Activated gamma-delta T cell treated with anti-CD3 and anti-CD28 coated beads, Interleukin-2, amount 50 U/mL, for 16 hours (primary cell): ENCODE measurements around the gene PALB2.
"Not testable (repeated sequence)": the region's sequence is repeated elsewhere in the genome, so short reads cannot be mapped to it uniquely, and the experiment has no call there.

Experiments
- DNase-seq: peaks from one replicate; pipeline ENCODE4 v3.0.0-alpha.2; 2020; ENCODE audit warnings: low read depth

Gene PALB2

DNA sequence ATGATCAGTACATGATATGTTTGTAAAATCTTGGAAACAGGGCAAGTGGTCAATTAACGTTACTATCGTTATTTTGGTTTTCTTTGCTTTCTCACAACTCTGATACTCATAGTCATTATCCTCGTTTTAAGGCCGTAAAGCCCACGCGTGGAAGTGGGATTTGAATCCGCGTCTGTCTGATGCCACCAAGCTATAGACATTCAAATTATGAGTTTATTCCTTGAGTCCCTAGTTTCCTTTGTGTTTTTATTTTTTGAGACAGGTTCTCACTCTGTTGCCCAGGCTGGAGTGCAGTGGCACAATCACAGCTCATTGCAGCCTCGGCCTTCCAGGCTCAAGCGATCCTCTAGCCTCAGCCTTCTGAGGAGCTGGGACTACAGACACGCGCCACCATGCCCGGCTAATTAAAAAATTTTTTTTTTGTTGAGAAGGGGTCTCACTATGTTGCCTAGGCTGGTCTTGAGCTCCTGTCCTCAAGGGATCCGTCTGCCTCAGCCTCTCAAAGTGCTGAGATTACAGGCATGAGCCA lies 1.2 kb upstream of the PALB2 start:
- DNase-seq, result no peak

DNA sequence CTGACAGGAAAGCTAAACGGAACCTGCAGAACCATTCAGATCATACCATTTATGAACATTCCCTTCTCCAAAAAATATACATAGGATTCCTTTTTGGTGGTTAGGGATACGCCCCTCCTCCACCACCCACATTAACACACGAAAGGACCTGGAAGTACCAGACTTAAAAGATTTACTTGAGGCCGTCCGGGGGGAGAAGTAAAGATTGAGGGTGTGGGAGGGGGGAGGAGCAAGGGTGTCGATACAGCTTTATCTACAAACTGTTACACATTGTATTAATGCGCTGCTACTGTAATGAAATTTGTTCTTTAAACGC lies 537 bp downstream of the PALB2 start:
- DNase-seq, result no peak

DNA sequence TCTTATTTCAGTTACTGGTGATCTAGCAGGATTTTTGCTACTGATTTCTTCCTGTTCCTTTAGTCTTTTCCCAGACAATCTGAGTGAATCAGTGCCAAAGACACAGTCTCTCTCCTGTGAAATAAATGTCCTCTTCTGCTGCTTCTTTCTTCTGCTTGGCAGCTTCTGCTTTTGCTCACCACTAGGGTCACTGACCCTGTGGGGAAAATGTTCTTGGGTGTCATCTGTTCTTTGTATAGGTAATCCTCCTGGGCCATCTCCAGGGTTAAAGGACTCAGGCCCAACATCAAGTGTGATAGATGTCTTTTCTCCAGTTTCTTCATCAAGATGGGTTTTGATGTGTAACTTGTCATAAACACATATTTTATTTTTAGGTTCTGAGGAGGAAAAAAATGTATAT lies 5.2 kb downstream of the PALB2 start:
- DNase-seq, result no peak

DNA sequence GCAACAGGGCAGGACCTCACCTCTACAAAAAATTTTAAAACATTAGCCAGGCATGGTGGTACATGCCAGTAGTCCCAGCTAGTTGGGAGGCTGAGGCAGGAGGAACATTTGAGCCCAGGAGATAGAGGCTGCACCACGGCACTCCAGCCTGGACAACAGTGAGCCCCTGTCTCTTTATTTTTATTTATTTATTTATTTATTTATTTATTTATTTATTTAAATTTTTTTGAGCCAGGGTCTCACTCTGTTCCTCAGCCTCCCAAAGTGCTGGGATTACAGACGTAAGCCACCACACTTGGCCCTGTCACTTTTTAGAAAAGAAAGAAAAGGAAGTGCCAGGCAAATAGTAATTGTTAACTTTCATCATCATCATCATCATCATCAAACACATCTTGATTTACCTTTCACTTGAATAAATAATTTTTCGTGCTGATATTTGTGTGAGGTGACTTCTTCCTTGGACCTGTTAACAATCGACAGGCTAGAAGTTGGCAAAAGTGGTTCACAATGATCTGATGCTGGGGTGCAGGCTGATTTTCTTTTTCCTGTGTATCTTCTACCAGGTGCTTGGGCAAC lies 6.6 kb downstream of the PALB2 start:
- no peak for DNase-seq

DNA sequence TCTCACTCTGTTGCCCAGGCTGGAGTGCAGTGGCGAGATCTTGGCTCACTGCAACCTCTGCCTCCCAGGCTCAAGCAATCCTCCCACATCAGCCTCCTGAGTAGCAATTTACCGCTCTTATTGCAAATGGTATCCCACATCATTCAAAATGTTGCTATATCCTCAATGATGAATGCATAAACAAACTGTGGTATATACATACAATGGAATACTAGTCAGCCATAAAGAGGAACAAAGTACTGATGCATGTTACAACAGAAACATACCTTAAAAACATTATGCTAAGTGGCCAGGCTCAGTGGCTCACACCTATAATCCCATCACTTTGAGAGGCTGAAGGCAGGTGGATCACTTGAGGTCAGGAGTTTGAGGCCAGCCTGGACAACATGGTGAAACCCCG lies 9.2 kb downstream of the PALB2 start:
- DNase-seq, result not testable (repeated sequence)

DNA sequence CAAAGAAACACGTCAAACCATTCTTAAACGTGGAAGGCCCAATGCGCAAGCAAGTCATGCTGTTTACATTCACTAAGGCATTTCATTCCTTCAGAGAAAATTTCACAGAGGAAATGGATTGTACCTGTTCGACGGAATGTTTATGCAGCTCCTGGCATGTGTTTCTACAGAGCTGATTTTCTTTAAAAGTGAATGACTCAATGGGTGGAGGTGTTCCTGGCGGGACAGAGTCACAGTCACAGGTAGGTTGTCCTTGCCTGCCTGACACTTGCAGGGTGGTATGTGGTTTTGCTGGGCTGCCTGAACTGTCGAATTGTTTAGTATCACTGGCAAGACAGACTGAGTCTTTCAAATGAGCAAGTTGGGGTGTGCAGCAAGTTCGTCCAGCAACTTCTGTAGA lies 11.6 kb downstream of the PALB2 start:
- no peak for DNase-seq

DNA sequence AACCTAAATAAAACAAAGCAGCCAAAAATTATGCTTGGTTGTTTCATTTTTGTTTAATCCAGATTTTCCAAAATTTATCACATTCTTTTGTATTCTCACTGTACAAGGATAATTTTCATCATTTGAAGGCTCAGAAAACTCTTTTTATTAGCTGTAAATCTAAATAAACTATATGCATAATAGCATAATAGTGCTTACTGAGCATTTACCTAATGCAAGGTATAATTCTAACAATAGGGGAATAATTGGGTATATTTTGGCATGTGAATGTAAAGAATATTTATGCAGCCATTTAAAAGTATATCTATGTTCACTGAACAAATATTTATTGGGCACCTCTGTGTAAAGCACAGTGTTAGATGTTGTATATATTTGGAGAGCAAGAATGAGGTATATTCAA lies 17.0 kb downstream of the PALB2 start:
- no peak for DNase-seq

DNA sequence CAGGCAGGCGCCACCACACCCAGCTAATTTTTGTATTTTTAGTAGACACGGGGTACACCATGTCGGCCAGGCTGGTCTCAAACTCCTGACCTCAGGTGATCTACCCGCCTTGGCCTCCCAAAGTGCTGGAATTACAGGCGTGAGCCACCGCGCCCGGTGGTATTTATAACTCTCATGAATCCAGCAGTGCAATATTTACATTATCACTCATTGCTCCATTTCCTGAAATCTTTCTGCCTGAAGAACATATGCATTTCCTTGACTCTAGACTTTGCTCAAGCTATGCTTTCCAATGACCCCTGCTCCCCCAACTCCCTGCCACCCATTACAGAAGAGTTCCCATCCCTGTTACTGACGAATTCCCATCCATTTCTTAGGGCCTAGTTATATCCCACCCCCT lies 25.3 kb downstream of the PALB2 start:
- no peak for DNase-seq

DNA sequence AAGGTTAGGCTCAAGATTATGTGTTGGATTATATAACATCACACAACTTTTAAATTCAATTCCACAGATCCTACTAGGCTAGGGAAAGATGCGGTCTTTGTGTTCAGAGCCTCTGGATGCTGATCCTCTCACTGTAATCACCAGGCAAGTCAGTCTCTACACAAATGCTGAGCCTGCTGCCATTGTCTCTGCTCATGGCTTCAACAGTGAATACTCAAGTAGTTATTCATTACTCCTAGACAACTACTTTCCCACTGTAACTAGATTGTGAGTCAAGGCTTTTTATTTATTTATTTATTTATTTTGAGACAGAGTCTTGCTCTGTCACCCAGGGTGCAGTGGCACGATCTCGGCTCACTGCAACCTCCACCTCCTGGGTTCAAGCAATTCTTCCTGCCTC lies 29.2 kb downstream of the PALB2 start:
- no peak for DNase-seq

DNA sequence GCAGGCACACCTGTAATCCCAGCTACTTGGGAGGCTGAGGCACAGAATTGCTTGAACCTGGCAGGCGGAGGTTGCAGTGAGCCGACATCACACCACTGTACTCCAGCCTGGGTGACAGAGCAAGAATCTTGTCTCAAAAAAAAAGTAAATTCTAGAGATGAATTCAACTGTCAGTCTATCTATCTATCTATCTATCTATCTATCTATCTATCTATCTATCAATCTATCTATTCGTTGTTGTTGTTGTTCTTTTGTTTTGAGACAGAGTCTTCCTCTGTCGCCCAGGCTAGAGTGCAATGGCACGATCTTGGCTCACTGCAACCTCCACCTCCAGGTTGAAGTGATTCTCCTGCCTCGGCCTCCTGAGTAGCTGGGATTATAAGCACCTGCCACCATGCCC lies 30.2 kb downstream of the PALB2 start:
- not testable (repeated sequence) for DNase-seq

DNA sequence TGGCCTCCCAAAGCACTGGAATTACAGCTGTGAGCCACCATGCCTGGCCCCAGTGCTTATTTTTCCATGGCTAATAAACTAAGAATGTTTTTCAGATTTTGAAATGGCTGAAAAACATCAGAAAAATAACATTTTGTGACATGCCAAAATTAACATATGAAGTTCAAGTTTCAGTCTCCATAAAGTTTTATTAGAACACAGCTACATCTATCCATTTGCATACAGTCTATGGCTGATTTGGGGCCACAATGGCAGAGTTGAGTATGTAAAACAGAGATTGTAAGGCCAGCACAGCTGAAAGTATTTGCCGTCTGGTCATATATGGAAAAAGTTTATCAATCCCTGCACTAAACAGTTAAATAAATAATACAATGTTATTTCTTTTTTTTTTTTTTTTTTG lies 31.2 kb downstream of the PALB2 start:
- no peak for DNase-seq

DNA sequence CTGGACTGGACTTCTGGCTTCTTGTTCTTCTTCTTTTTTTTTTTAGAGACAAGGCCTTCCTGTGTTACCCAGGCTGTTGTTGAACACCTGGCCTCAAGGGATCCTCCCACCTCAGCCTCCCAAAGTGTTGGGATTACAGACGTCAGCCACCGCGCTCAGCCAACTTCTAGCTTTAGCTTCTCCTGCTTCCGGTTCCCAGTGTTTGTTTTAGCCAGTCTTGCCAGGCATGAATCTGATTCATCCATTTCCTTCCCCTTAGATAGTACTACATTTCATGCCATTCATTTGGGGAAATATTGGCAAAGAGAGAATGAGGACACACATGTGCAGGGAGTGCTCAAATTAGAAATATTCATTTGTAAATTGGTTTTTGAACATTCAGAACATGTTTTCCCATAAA lies 32.9 kb downstream of the PALB2 start:
- no peak for DNase-seq

DNA sequence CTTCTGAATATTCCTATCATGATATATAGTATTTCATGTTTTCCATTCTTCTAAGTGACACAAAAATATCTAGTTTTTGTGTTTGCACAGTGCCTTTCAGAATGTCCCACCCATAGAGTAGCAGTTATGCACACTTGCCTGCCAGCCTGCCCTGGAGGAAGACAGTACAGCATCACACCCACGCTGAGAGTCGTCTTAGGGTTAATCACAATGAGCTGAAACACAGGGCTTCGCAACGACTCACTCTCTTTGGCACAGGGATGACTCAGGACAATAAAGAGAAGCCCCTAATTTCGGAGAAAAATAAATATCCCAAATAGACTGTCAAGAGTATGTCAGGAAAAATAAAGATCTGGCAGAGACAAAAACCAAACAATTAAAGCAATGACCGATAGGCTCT lies 33.4 kb downstream of the PALB2 start:
- DNase-seq, result no peak

DNA sequence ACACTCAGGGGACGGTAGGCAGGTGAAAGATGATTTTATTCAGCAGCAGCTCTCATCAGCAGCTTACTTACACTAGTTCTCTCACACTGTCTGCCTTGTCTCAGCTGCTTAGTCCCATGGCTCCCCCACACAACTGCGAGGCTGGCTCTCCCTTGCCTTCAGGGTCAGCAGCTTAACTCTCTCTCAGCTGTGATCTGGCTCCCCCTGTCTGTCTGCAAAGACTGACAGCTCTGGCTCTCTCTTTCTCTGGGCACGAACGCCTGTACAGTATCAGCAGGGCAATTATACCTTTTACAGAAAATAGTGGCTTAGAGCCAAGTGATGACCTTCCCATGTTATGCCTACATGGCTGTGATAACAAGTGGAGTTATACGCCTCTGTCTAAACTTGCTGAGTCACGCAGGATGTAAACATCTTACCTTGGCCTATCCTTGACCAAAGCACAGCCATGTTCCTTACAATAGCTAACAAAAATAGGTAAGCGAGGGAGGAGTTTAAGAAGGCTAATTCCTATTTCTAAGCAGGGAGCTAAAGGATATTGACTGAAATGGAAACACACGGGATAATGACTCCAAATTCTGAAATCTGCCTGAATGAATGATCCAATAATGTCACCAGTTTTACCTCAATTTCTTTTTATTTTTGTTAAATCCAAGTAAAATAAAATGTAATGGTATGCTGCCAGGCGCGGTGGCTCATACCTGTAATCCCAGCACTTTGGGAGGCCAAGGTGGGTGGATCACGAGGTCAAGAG lies 43.9 kb downstream of the PALB2 start:
- no peak for DNase-seq

DNA sequence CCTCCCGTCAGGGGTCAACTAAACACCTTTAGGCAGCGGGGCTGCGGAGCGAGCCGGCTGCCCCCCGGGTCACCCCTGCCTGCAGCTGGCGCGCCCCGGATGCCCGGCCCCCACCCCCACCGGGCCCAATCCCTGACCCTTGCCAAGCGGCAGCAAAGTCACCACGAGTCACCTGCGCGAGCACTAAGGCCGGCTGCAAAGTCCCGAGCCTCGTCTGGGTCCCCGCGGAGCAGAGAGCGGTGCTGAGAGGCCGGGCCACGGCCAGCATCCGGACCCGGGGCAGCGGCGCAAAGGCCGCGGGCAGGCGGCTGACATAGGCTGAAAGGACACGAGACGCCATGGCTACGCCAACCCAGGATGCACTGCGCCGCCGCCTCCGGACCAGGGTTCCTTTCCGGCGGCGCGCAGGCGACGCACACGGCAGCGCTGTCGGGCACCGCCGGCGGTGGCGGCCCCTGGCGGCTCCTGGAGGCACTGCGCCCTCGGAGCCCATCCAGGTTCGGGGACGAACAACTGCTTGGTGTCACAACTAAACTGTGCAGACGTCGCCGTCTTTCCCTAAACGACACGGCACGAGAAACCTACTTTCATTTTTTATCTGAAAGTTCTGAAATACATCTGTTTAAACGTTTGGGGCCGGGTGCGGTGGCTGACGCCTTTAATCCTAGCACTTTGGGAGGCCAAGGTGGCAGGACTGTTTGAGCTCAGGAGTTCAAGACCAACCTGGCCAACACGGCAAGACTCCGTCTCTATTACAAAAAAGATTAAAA lies 45.0 kb downstream of the PALB2 start, which contains the start of gene NDUFAB1:
Gene NDUFAB1, minus strand, starts transcription at position 366 of the 770 bp plus-strand sequence. Its CDS starts 26 bp downstream, at position 340.
- DNase-seq, result peak; percentile 87

DNA sequence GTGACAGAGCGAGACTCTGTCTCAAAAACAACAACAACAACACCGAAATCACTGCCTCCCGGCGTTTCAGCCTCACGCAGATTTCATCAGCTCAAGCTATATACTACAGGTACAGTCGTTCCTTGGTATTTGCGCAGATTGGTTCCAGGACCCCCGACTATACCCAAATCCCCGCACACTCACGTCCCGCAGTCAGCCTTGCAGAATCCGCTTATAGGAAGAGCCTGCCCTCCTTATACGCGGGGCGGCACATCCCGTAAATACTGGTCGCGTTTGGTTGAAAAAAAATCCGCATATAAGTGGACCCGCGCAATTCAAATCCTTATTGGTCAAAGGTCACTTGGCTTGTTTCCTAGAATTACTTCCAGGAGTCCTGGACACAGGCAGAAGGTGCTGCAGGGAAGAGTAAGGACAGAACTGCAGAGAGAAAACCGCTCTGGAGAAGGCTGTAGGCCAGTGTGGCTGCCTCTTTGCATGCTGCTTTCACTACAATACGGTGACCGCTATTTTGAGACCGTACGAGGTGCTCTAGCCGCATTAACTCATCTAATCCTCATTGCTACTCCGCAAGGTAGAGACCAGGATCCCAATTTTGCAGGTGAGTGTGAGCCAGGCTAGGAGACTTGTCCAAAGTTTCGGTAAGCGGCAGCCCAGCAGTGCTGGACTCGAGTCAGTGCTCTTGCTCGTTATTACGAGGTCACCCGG lies 45.7 kb downstream of the PALB2 start:
- DNase-seq, result no peak

DNA sequence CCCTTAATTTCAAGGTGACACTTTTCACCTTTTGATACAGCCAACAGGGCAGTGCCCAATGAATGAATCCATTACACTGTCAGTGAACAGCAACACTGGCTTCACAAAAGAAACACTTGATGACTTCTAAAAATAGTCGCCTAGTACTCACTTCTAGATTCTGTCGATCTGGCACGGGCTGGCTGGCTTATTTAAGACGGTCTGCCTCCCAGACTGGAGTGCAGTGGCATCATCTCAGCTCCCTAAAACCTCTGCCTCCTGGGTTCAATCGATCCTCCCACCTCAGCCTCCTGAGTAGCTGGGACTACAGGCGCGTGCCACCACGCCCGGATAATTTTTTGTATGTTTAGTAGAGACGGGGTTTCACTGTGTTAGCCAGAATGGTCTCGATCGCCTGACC lies 46.9 kb downstream of the PALB2 start:
- no peak for DNase-seq

DNA sequence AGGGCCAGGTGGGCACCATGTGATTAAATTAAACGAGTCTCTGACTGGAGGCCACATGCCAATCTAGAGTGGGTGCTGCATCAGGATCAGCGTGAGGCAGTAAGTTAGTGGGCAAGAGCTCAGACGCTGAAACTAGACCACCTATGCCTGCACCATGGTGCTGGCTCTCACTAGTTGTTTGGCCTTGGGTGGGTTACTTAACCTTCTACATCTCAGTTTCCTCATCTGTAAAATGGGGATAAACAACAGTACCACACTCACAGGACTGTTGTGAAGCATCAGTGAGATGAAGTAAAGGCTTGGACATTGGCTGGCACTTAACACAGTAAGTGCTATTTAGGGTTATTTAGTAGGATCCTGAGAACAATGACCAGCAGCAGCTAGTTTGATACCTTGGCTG lies 50.9 kb downstream of the PALB2 start:
- no peak for DNase-seq

DNA sequence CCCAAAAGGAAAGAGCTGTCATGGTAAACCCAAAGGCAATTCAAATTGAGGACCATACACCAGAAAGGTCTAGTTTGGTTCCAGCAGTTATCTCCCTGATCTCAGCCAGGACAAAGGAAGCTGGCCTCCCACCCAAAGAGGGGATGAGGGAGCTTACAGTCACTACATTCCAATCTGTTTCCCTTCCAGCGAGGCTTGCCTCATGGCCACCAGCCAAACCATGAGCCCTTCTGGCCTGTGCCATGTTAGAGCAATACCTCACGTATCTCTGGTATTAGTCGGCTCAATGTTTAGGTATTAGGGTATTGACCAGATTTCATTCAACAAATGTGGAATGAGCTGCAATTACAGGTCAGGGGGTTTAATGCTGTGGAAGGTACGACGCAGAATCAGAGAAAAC lies 53.4 kb downstream of the PALB2 start:
- DNase-seq, result no peak

DNA sequence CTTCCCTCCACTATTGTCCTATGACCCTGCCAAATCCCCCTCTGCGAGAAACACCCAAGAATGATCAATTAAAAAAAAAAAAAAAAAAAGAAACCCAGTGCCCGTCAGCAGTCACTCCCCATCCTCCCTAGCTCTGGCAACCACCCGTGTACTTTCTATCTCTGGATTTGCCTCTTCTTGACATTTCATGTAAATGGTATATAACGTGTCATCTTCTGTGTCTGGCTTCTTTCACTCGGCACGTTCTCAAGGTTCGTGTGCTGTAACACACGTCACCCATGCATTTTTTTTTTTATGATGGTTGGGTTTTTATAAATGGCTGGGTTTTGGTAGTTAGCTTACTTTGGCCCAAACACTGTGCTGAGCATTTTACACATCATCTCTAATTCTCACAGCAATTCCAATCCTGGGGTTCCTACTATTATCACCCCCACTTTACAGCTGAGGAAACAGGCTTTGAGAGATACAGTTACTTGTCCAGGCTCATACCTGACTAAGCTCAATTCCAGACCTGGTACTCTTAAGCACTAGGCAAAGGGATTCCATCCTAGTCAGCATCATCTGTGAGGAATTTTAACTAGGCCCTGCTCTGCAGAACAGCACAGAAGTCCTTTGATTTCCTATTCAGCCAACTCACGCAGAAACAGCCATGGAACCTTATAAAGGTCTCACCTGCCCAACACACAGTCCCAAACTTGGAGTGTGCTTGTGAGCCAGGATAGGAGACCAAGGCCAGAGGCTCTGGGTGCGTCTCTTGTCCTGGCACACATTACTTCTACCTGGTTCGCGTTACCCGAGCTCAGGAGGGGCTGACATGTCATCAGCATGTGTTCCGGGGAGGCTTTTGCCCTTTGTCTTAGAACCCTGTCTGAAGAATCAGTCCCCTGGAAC lies 56.7 kb downstream of the PALB2 start:
- no peak for DNase-seq

DNA sequence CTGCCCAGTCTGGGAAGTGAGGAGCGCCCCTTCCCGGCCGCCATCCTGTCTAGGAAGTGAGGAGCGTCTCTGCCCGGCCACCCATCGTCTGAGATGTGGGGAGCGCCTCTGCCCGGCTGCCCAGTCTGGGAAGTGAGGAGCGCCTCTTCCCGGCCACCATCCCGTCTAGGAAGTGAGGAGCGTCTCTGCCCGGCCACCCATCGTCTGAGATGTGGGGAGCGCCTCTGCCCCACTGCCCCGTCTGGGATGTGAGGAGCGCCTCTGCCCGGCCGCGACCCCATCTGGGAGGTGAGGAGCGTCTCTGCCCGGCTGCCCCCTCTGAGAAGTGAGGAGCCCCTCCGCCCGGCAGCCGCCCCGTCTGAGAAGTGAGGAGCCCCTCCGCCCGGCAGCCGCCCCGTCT lies 57.8 kb downstream of the PALB2 start:
- not testable (repeated sequence) for DNase-seq

DNA sequence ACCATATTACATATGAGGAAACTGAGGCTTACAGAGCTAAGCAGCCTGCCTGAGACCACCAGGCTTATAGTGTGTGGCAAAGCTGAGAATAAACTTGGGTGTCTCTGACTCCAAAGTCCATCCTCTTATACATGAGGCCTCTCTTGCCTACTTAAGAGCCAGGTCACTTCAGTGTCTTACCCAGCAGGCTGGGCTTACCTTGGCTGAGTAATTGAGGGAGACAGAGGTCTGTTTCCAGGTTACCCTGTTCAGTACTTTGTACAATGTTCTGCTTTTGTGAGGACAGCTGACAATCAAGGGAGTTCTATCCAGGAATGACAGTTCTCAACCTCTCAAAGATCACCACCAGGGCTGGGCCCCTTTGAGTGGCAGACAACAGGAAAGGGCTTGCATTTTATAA lies 59.3 kb downstream of the PALB2 start:
- no peak for DNase-seq
